Activated effector memory CD4-positive, alpha-beta T cell treated with Interleukin-2 at 50 U/mL for 16 hours (primary cell): Measurements from ENCODE around the gene DOC2B.
"Not testable (repeated sequence)": the region's sequence is repeated elsewhere in the genome, so short reads cannot be mapped to it uniquely, and the experiment has no call there.

Experiments
- DNase-seq: peaks from one replicate; pipeline ENCODE4 v3.0.0-alpha.2; 2020

Gene DOC2B

GRCh38 chr17:187130-187529, 5.7 kb upstream of the DOC2B start:
- no peak for DNase-seq

- peak; percentile 7 for DNase-seq
These were observed 4.1 kb upstream of the DOC2B start for GRCh38 chr17:185445-186138.

DNA sequence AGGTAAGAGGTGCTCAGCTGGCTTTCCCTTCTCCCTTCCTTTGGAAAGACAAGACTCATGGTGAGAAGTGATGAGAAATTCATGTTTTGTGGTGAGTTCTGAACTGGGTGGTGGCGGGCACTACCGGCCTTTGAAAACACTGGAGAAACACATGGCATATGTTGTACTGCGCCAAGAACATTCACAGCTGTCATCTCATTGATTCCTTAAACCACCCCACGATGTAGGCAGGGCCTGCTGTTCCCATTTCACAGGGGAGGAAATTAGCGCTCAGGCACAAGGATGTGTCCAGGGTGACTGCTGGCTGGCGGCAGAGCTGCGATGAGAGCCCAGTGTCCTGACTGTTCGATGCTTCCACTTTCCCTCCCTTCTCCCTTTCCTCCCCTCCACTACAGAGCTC, 1.6 kb upstream of the DOC2B start:
- DNase-seq = no peak

GRCh38 chr17:182050-182751, 751 bp upstream of the DOC2B start:
- no peak for DNase-seq

DNA sequence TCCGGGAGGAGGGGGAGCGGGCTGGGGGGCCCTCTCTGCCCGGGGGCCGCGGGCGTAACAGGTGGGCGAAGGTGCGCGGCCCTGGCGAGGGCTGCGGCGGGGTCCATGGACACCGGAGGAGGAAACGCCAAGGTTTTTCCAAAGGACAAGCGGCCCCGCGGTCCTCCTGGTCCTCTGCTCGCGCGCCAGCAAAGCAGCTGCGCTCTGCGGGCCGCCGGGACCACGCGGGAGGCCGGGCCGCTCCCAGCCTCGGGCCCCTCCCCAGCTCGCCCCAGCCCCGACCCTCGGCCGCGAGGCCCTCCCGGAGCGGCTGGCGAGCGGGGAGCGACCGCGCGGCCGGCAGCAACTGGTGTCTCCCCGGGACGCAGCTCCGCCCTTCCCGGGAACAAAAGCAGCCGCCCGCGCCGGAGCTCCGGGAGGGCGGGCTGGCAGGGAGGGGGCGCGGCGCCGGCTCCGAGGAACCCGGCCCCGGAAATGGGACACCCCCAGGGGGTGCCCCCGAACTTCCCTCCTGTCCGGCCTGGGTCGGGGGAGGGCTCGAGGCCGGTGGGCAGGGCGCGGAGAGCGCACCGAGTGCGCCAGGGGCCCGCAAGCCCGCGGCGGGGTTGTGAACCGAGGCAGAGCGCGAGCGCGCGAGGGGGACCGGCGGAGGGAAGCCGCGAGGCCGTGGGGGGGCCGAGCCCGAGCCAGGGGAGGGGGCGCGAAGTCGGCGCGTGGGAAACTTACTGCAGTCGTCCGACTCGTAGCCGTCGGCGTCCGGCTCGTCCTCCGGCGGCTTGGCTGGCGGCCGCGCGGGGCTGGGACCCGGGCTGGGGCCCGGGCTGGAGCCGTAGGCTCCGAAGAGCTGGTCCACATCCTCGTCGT, 837 bp downstream of the DOC2B start:
- DNase-seq = no peak

DNA sequence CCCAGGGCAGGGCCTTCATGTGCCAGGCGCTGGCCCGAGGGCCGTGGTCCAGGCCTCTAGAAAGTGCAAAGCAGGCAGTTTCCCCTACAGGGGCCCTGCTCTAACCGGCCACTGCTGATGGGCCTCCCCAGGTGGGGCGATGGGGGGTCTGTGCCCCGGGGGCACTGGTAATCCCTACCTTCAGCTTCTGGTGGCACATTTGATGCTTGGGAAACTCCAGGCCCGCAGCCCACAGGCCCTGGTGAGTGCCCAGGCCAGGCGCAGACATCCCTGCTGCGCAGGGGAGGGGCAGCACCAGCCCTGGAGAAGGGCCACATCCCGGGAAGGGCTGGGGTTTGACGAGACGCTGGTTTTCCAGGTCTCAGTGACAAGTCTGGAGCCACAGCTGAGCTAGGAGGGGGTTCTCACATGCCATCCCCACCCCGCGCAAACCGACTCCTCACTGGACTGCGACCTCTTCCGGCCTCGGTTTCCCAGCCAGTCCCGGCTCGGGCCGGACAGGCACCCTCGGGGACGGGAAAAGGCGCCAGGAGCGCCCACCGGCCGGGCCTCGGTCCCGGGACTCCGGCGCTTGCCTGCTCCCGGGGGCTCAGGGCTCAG, 1.6 kb downstream of the DOC2B start:
- no peak for DNase-seq

- DNase-seq = no peak
These were observed 2.4 kb downstream of the DOC2B start for GRCh38 chr17:179066-179432.

DNA sequence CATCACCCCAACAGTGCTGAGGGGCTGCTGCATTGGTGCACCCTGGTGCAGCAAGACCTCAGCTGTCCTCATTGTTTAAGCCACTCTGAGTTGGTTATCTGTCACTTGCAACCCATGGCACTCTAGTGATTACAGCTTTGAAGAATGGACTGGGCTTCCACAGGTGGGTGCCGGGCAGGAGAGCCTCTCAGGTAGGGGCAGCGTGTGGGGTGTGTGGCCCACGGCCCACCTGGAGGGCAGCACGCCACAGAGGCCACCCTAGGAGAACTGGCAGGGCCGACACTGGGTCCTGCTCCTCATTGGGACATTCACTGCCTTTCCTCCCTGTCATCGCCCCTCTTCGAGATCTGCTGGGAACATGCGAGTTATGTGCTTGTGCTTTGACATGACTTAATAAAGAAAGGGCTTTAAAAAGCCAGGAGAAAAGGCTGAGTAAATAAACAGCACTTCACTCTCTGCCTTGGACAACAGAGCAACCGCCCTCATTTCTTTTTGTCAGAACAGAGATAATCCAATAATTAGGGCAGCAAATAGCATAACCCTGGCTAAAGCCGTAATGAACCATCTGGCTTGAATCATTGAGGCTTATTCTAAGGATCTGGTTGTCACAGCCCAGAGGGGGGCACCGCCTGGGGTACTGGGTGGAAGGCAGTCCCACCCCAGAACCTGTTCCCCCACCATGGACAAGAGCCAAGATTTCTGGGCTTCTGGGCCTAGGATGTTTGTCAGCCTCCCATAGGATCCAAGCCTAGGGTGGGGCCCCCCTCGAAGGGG, 3.0 kb downstream of the DOC2B start:
- DNase-seq = no peak

- no peak for DNase-seq
These were observed 3.7 kb downstream of the DOC2B start for GRCh38 chr17:177762-178161.

DNA sequence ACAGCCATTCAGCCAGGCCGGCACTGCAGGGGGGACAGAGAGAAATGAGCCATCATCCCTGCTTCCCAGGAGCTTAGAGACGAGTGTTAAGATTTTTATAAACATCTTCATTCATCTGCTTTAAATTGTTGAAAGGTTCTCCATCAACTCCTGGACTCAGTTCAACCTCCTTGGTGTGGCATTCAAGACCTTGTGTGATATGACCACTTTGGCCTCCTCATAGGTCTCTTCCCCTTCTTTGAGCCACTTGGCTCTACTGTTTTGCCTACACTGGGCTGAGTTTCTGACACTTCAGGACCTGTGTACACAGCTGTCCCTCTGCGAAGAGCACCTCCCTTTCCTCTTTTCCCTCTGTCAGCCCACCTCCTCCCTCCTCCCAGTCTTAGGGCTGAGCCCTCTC, 4.3 kb downstream of the DOC2B start:
- DNase-seq = no peak

- no peak for DNase-seq
These were observed 8.1 kb downstream of the DOC2B start for GRCh38 chr17:173166-173911.

- no peak for DNase-seq
These were observed 9.0 kb downstream of the DOC2B start for GRCh38 chr17:172401-172800.

DNA sequence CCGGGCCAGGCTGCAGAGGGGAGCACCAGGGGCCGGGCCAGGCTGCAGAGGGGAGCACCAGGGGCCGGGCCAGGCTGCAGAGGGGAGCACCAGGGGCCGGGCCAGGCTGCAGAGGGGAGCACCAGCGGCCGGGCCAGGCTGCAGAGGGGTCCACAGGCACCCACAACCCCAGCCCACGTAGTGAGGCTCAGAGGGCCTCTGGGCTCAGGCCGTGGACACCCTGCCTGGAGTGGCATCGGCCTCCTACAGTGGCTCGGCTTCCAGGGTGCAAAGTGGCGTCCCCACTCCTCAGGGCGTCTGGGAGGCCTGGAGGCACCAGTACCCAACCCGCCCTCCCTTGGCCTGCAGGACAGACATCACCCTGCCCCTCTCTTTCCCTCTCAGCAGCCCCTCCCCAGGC, 9.6 kb downstream of the DOC2B start:
- no peak for DNase-seq

- DNase-seq = no peak
These were observed 11.2 kb downstream of the DOC2B start for GRCh38 chr17:170130-170670.

- DNase-seq = not testable (repeated sequence)
These were observed 12.8 kb downstream of the DOC2B start for GRCh38 chr17:168614-169013.

DNA sequence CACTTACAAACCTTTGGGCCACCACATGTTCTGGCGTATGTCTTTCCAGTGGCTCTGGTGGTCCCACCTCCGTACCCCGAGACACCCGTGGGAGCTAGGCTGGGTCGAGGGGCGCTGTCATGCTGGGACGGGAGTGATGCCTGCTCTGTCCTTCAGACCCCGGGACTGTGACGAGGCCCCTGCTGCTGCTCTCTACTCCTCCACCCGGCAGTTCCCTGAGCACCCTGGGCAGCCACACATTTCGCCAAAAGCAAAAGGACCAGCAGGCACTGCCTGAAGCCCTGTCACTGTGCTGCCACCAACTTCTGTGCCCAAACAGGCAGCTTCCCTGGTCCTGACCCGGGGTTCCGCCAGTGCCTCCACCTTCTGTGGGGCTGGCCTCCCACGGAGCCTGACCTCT, 15.5 kb downstream of the DOC2B start:
- no peak for DNase-seq

- no peak for DNase-seq
These were observed 16.9 kb downstream of the DOC2B start for GRCh38 chr17:164303-165235.

- DNase-seq = no peak
These were observed 17.8 kb downstream of the DOC2B start for GRCh38 chr17:163514-164098.

DNA sequence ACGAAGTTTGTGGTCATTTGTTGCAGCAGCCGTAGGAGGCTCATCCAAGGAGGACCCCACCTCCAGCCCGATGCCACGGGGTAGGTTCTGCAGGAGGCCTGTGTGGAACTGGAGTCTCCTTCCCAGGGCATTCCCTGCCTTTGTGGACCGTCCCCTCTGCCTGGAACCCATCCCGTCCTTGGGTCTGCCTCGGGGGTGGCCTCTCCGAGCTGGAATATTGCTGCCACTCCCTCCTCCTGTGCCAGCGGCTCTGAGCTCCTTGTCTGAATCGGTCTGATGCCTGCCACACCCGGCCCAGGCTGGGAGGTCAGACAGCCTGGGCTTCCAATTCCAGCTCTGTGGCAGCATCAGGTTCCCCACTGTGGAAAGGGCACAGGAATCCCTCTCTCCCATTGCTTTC, 18.8 kb downstream of the DOC2B start:
- DNase-seq = no peak

GRCh38 chr17:161481-161880, 20.0 kb downstream of the DOC2B start:
- DNase-seq = no peak
